B cell (primary cell): ENCODE results near the gene HS6ST3.

Source experiments
- EZH2 ChIP-seq: IDR thresholded peaks from 2 replicates; pipeline ENCODE4 v1.6.1; 2012; ENCODE audit warnings: borderline replicate concordance, low read depth, mild to moderate bottlenecking, moderate library complexity, low read length; ENCODE audit not compliant: insufficient read depth, poor library complexity, severe bottlenecking
- TF ChIP-seq, protein P1 (sequence below): fragments of 200-600 bp; IDR thresholded peaks from one replicate; pipeline ENCODE4 v1.8.0; 2022; ENCODE audit warnings: antibody characterized with exemption, mild to moderate bottlenecking

DNA sequence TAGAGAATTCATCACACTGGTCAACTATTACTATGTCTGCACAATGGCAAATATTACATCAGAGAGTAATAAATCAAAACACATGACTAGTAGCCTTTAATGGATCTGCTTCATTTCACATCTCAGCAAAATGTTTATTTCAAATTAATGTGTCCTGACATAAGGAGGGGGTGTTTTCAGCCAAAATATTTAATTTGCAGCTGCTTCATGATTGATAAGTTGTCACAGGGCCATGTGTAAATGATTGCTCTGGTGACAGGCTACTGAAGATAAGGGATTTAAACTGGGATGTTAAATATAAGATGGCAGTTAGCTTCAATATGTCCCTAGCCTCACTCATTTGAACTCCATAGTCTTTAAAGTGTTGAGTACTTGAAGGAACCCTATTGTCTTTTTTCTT is 601.1 kb downstream of the HS6ST3 start:
- TF ChIP-seq, protein P1, sequence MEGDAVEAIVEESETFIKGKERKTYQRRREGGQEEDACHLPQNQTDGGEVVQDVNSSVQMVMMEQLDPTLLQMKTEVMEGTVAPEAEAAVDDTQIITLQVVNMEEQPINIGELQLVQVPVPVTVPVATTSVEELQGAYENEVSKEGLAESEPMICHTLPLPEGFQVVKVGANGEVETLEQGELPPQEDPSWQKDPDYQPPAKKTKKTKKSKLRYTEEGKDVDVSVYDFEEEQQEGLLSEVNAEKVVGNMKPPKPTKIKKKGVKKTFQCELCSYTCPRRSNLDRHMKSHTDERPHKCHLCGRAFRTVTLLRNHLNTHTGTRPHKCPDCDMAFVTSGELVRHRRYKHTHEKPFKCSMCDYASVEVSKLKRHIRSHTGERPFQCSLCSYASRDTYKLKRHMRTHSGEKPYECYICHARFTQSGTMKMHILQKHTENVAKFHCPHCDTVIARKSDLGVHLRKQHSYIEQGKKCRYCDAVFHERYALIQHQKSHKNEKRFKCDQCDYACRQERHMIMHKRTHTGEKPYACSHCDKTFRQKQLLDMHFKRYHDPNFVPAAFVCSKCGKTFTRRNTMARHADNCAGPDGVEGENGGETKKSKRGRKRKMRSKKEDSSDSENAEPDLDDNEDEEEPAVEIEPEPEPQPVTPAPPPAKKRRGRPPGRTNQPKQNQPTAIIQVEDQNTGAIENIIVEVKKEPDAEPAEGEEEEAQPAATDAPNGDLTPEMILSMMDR = no peak
- TF ChIP-seq EZH2 = no peak
